HG03442 (cell line): ENCODE results near the gene CSTPP1.
"Not testable (repeated sequence)": the region's sequence is repeated elsewhere in the genome, so short reads cannot be mapped to it uniquely, and the experiment has no call there.

Source experiments
- ATAC-seq: cut with Tn5 transposase; IDR thresholded peaks from one replicate; pipeline ENCODE4 v1.9.1; 2021; ENCODE audit warnings: mild to moderate bottlenecking, moderate library complexity; ENCODE audit not compliant: unreplicated experiment

CSTPP1 gene

GRCh38 chr11:46984987-46985386 lies 48.4 kb downstream of the CSTPP1 start:
- ATAC-seq: no peak

- no peak for ATAC-seq
Observed at GRCh38 chr11:46987183-46987582, 50.6 kb downstream of the CSTPP1 start.

- not testable (repeated sequence) for ATAC-seq
Observed at GRCh38 chr11:46989810-46990487, 53.4 kb downstream of the CSTPP1 start.

- no peak for ATAC-seq
Observed at GRCh38 chr11:46991391-46991790, 54.8 kb downstream of the CSTPP1 start.

GRCh38 chr11:46992386-46992785 lies 55.8 kb downstream of the CSTPP1 start:
- not testable (repeated sequence) for ATAC-seq

DNA sequence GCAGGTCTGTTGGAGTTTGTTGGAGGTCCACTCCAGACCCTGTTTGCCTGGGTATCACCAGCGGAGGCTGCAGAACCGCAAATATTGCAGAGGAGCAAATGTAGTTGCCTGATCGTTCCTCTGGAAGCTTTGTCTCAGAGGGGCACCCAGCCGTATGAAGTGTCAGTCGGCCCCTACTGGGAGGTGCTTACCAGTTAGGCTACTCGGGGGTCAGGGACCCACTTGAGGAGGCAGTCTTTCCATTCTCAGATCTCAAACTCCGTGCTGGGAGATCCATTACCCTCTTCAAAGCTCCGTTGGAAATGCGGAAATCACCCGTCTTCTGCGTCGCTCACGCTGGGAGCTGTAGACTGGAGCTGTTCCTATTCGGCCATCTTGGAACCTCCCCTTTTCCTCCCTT lies 61.2 kb downstream of the CSTPP1 start:
- ATAC-seq: not testable (repeated sequence)

DNA sequence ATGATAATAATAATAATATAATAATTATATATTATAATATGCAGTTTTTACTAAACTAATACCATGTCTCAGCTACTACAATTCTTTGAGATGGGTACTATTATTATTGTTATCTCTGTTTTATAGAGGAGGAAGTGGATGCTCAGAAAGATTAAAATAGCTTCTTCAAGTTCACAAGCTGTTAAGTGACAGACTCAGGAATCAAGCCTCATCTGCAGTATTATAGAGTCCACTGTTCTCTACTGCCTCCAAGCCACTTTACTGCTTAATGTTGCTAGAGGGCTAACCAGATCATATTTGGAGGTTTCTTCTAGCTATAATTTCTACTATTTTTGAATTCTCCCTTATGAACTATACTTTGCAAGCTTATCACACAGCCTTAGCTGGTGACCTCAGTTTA lies 62.7 kb downstream of the CSTPP1 start:
- ATAC-seq: no peak

- no peak for ATAC-seq
Observed at GRCh38 chr11:47000033-47000432, 63.5 kb downstream of the CSTPP1 start.

GRCh38 chr11:47001781-47002181 lies 65.2 kb downstream of the CSTPP1 start:
- ATAC-seq: no peak

DNA sequence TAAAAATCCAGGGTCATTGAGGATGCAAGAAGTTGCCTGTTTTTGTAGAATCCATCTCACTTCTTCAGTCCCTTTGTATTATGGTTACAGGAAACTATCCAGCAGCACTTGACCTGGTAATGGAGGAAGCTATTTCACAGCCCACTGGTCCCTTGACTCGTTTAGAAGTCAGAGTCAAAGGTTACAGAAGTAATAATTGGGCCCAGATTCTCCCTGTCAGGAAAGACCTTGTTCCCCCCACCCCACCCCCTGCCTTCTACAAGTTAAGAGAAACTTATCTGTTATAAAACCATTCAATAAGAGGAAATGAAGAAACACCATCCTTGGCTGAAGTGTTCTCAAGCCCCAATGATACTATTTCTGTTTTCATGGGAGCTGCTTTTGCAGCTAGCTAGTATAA lies 65.8 kb downstream of the CSTPP1 start:
- no peak for ATAC-seq

GRCh38 chr11:47003180-47003877 lies 66.8 kb downstream of the CSTPP1 start:
- no peak for ATAC-seq

GRCh38 chr11:47004595-47005033 lies 68.1 kb downstream of the CSTPP1 start:
- ATAC-seq: no peak

DNA sequence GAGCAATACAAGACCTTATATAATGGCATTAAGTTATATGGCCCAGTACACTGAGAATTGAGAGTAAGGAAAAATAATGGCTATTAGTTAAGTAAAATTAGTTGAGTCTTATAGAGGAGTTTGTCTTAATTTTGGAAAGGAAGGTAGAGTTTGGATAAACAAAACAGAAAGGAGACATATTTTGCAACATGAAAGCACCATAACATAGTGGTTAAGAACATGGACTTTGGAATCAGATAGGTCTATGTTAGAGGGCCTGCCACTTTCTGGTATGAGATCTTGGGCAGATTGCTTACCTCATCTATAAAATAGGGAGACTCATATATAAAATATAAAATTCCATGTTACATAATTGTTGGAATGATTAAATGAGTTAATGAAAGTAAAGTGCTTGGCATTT lies 68.9 kb downstream of the CSTPP1 start:
- ATAC-seq: no peak

- ATAC-seq: no peak
Observed at GRCh38 chr11:47007579-47007978, 71.0 kb downstream of the CSTPP1 start.

DNA sequence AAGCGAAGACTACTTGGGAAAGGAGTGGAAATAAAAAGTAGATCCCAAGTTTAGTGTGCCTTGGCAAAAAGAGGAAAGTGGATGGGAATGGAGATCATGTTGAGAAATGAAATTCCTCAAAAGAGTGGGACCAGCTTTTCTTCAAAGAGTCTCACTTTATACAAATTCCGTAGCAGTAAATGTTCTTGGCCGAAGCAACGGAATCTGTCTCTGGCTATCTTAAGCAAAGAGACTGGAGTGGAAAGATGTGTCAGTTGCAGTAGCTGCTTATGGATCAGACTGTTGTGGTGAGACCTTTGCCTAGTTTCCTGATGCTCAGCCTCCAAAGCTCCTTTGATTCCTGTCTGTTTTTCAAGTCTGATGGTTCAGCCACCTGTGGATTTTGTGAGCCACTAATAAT lies 73.6 kb downstream of the CSTPP1 start:
- no peak for ATAC-seq

GRCh38 chr11:47014097-47014496 lies 77.5 kb downstream of the CSTPP1 start:
- no peak for ATAC-seq

DNA sequence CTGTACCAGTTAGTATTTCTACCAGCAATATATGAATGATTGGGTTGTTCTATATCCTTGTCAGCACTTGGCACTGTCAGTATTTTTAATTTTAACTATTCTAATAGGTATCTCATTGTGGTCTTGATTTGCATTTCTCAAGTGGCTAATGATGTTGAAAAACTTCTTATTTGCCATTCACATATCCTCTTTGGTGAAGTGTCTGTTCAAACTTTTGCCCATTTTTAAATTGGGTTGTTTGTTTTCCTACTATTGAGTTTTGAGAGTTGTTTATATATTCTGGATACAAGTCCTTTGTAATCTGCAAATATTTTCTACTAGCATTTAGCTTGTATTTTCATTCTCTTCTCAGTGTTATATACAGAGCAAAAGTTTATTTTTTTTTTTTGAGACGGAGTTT lies 82.1 kb downstream of the CSTPP1 start:
- ATAC-seq: no peak

- peak; percentile 41 for ATAC-seq
Observed at GRCh38 chr11:47020793-47021526, 84.4 kb downstream of the CSTPP1 start.

- ATAC-seq: peak; percentile 25
Observed at GRCh38 chr11:47021527-47021818, 84.9 kb downstream of the CSTPP1 start.

DNA sequence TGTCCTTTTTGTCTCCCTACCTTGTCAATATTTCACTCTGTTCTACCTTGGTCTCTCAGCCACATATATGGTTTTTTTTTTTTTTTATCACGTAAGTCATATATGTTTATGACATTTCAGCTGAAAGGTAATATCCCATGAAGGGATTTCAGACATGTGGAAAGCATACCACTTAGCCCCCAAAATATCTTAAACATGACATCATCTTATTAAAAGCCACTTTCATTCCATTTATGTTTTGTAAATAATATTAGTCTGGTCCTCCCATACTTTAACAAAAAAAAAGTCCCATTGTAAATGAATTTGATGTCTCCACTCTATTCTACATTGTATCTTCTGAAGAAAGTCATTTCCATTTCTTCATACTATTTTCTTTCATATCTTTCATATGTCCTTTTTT lies 85.4 kb downstream of the CSTPP1 start:
- ATAC-seq: no peak

DNA sequence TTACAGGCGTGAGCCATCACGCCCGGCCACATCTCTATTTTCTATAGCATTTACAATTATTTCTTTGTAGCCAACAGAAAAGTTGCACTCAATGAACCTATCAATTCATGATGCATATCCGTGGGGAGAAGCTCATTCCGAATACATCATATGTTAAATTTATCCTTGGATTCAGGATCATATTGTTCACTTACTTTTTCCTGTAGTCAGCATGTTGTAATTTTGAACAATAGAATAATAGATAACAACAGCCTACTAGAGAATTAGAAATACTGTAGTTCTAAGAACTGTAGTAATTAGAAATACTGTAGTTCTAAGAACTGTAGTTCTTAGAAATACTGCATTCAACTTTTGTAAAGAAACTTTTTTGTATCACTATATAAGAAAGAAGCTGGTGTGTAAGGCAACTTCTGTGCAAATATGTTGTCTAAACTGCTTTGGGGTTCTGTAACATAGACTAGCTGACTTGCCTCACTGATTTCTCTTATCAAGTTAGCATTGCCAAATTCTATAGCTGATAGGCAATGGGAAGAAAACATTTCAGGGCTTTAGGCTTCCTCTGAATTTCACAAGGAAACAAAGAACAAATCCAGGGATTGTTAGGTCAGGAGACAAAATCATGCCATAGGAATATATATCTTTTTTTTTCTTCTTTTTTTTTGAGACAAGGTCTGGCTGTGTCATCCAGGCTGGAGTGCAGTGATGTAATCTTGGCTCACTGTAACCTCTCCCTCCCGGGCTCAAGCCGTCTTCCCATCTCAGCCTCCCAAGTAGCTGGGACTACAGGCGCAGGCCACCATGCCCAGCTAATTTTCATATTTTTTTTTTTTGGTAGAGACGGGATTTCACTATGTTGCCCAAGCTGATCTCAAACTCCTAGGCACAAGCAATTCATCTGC lies 91.9 kb downstream of the CSTPP1 start:
- no peak for ATAC-seq
